T-helper 2 cell treated with Interferon-gamma antibody and Interleukin-4, amounts not matched to agents 5 μg/mL and 100 μg/mL, for 36 hours (primary cell): ENCODE data around the gene CEP57L1.
"Not testable (repeated sequence)": the region's sequence is repeated elsewhere in the genome, so short reads cannot be mapped to it uniquely, and the experiment has no call there.

ENCODE experiments used
- DNase-seq: peaks from one replicate; pipeline ENCODE4 v3.0.0; 2021; ENCODE audit warnings: low spot score
- H3K27ac Mint-ChIP-seq: one replicate; pipeline ENCODE4 v1.8.0; 2021; ENCODE audit warnings: mild to moderate bottlenecking, mixed read lengths
- H3K27me3 Mint-ChIP-seq: one replicate; pipeline ENCODE4 v1.8.0; 2021; ENCODE audit warnings: low read depth, mixed read lengths
- H3K36me3 Mint-ChIP-seq: one replicate; pipeline ENCODE4 v1.8.0; 2021; ENCODE audit warnings: low read depth, mixed read lengths
- H3K4me1 Mint-ChIP-seq: one replicate; pipeline ENCODE4 v1.8.0; 2021; ENCODE audit warnings: low read depth, mixed read lengths
- H3K4me3 Mint-ChIP-seq: one replicate; pipeline ENCODE4 v1.8.0; 2022; ENCODE audit warnings: mild to moderate bottlenecking, moderate library complexity, mixed read lengths
- H3K9me3 Mint-ChIP-seq: one replicate; pipeline ENCODE4 v1.8.0; 2021; ENCODE audit warnings: mixed read lengths

Gene CEP57L1

GRCh38 chr6:109083657-109084056 is 11.7 kb upstream of the CEP57L1 start:
- no peak for DNase-seq

GRCh38 chr6:109084146-109084545 is 11.2 kb upstream of the CEP57L1 start:
- H3K9me3 Mint-ChIP-seq, H3K4me3 Mint-ChIP-seq, H3K4me1 Mint-ChIP-seq, DNase-seq, H3K27me3 Mint-ChIP-seq, H3K36me3 Mint-ChIP-seq, H3K27ac Mint-ChIP-seq: not testable (repeated sequence)

More at GRCh38 chr6:109083657-109084056, 11.7 kb upstream of the CEP57L1 start:
- Mint-ChIP-seq H3K27ac (no peak overlapping the region), H3K9me3 (no peaks in the 10 kb centered on the region), H3K4me1 (peaks cover 5% of the 10 kb centered on the region), H3K36me3 (peaks cover 2% of the 10 kb centered on the region), H3K4me3 (no peak overlapping the region), H3K27me3 (peaks cover 2% of the 10 kb centered on the region)

GRCh38 chr6:109087661-109088264 is 7.5 kb upstream of the CEP57L1 start:
- peaks cover 2% of the 10 kb centered on the region for H3K36me3 Mint-ChIP-seq
- H3K4me3 Mint-ChIP-seq: no peak overlapping the region
- no peak for DNase-seq
- H3K4me1 Mint-ChIP-seq: peaks cover 26% of the 10 kb centered on the region
- no peaks in the 10 kb centered on the region for H3K9me3 Mint-ChIP-seq
- H3K27me3 Mint-ChIP-seq: no peaks in the 10 kb centered on the region
- H3K27ac Mint-ChIP-seq: no peak overlapping the region

GRCh38 chr6:109088995-109089394 is 6.3 kb upstream of the CEP57L1 start:
- DNase-seq: no peak
- Mint-ChIP-seq H3K27me3 (no peaks in the 10 kb centered on the region), H3K36me3 (peaks cover 2% of the 10 kb centered on the region), H3K4me3 (no peak overlapping the region), H3K4me1 (peaks cover 37% of the 10 kb centered on the region), H3K9me3 (no peaks in the 10 kb centered on the region), H3K27ac (no peak overlapping the region)

- H3K27me3 Mint-ChIP-seq: no peaks in the 10 kb centered on the region
- no peak overlapping the region for H3K27ac Mint-ChIP-seq
- peaks cover 45% of the 10 kb centered on the region for H3K4me1 Mint-ChIP-seq
Observed at GRCh38 chr6:109091314-109092024, 3.8 kb upstream of the CEP57L1 start.

GRCh38 chr6:109092074-109092473 is 3.2 kb upstream of the CEP57L1 start:
- peak overlapping the region; percentile 75 for H3K4me3 Mint-ChIP-seq
- peaks cover 49% of the 10 kb centered on the region for H3K4me1 Mint-ChIP-seq
- H3K27ac Mint-ChIP-seq: peak overlapping the region; percentile 8
- peaks cover 2% of the 10 kb centered on the region for H3K36me3 Mint-ChIP-seq
- DNase-seq: no peak
- H3K9me3 Mint-ChIP-seq: no peaks in the 10 kb centered on the region
- no peaks in the 10 kb centered on the region for H3K27me3 Mint-ChIP-seq

More at GRCh38 chr6:109091314-109092024, 3.8 kb upstream of the CEP57L1 start:
- peaks cover 2% of the 10 kb centered on the region for H3K36me3 Mint-ChIP-seq
- peak overlapping the region; percentile 75 for H3K4me3 Mint-ChIP-seq
- no peak for DNase-seq
- no peaks in the 10 kb centered on the region for H3K9me3 Mint-ChIP-seq

- peak overlapping the region; percentile 85 for H3K27ac Mint-ChIP-seq
- no peak for DNase-seq
- H3K4me1 Mint-ChIP-seq: peaks cover 45% of the 10 kb centered on the region
- peaks cover 6% of the 10 kb centered on the region for H3K36me3 Mint-ChIP-seq
- no peaks in the 10 kb centered on the region for H3K9me3 Mint-ChIP-seq
- peak overlapping the region; percentile 91 for H3K4me3 Mint-ChIP-seq
- no peaks in the 10 kb centered on the region for H3K27me3 Mint-ChIP-seq
Observed at GRCh38 chr6:109093732-109094415, 1.4 kb upstream of the CEP57L1 start.

- Mint-ChIP-seq H3K27ac (peak within 1 kb of the TSS; percentile 99), H3K27me3 (no peaks in the 10 kb centered on the region), H3K36me3 (peaks cover 10% of the 10 kb centered on the region), H3K9me3 (no peaks in the 10 kb centered on the region), H3K4me3 (peak within 1 kb of the TSS; percentile 95), H3K4me1 (peaks cover 45% of the 10 kb centered on the region)
- DNase-seq: peak; percentile 81
Observed at GRCh38 chr6:109094416-109095035, 781 bp upstream of the CEP57L1 start, which contains the start of gene SESN1. SESN1 (minus strand) TSS chr6:109094846; CDS start chr6:109094073, 773 bp downstream.

GRCh38 chr6:109095835-109096084 is 453 bp downstream of the CEP57L1 start:
- Mint-ChIP-seq H3K4me1 (peaks cover 40% of the 10 kb centered on the region), H3K9me3 (no peaks in the 10 kb centered on the region), H3K36me3 (peaks cover 14% of the 10 kb centered on the region), H3K4me3 (peak overlapping the region; percentile 95), H3K27me3 (no peaks in the 10 kb centered on the region), H3K27ac (peak overlapping the region; percentile 99)
- no peak for DNase-seq

GRCh38 chr6:109096208-109096607 is 901 bp downstream of the CEP57L1 start:
- peaks cover 40% of the 10 kb centered on the region for H3K4me1 Mint-ChIP-seq
- H3K9me3 Mint-ChIP-seq: no peaks in the 10 kb centered on the region
- H3K27me3 Mint-ChIP-seq: no peaks in the 10 kb centered on the region

GRCh38 chr6:109097661-109098060 is 2.4 kb downstream of the CEP57L1 start:
- Mint-ChIP-seq H3K27me3 (no peaks in the 10 kb centered on the region), H3K9me3 (no peaks in the 10 kb centered on the region), H3K36me3 (peaks cover 22% of the 10 kb centered on the region), H3K4me3 (no peak overlapping the region), H3K4me1 (peaks cover 37% of the 10 kb centered on the region), H3K27ac (no peak overlapping the region)
- DNase-seq: no peak

More at GRCh38 chr6:109096208-109096607, 901 bp downstream of the CEP57L1 start:
- DNase-seq: no peak
- Mint-ChIP-seq H3K36me3 (peaks cover 14% of the 10 kb centered on the region), H3K27ac (peak overlapping the region; percentile 74), H3K4me3 (peak overlapping the region; percentile 95)

GRCh38 chr6:109102762-109103161 is 7.5 kb downstream of the CEP57L1 start:
- Mint-ChIP-seq H3K9me3 (no peaks in the 10 kb centered on the region), H3K27ac (no peak overlapping the region), H3K4me3 (no peak overlapping the region), H3K27me3 (no peaks in the 10 kb centered on the region), H3K36me3 (peaks cover 25% of the 10 kb centered on the region), H3K4me1 (peaks cover 34% of the 10 kb centered on the region)
- no peak for DNase-seq

- Mint-ChIP-seq H3K9me3 (no peaks in the 10 kb centered on the region), H3K36me3 (peaks cover 23% of the 10 kb centered on the region), H3K4me1 (peaks cover 34% of the 10 kb centered on the region), H3K27ac (peak overlapping the region; percentile 63), H3K27me3 (no peaks in the 10 kb centered on the region), H3K4me3 (peak overlapping the region; percentile 55)
- DNase-seq: no peak
Observed at GRCh38 chr6:109103942-109104341, 8.6 kb downstream of the CEP57L1 start.

- Mint-ChIP-seq H3K9me3 (no peaks in the 10 kb centered on the region), H3K36me3 (peaks cover 21% of the 10 kb centered on the region), H3K27ac (no peak overlapping the region), H3K4me1 (peaks cover 32% of the 10 kb centered on the region), H3K27me3 (no peaks in the 10 kb centered on the region), H3K4me3 (no peak overlapping the region)
- DNase-seq: no peak
Observed at GRCh38 chr6:109104512-109104911, 9.2 kb downstream of the CEP57L1 start.
